Left renal pelvis (tissue), 4 donors: ENCODE measurements around the gene ENDOD1. TPM values are rescaled to one million over a fixed set of nuclear protein-coding genes. Genes with fewer than 3 reads are reported as not detected.
"Not testable (repeated sequence)": the region's sequence is repeated elsewhere in the genome, so short reads cannot be mapped to it uniquely, and the experiment has no call there.

ENCODE experiments used
- DNase-seq, 4 donors: peaks; one replicate each; pipeline ENCODE4 v3.0.0-alpha.2; 2013; ENCODE audit warnings: low read depth in 4 of 4, low spot score in 3 of 4
- polyA plus RNA-seq, 4 donors: library from polyadenylated mRNA; unstranded; fragments of 120-200 nt; gene quantifications; one replicate each; pipeline ENCODE4 v1.2.1, GENCODE V29; 2013; ENCODE audit not compliant: insufficient read length in 4 of 4

ENDOD1 gene
- polyA plus RNA-seq: 10 to 100 TPM; 14.8 to 22.8 (median 19.0) TPM

GRCh38 chr11:95089620-95090542, at the start of gene ENDOD1:
Gene ENDOD1 (plus strand): TSS chr11:95089846. CDS start chr11:95089928, 82 bp downstream.
- peak in 1 of 4 donors; percentile 70 for DNase-seq

GRCh38 chr11:95042239-95042638, 47.4 kb upstream of the ENDOD1 start:
- no peak for DNase-seq

GRCh38 chr11:95042906-95043305, 46.7 kb upstream of the ENDOD1 start:
- DNase-seq: no peak

- DNase-seq: no peak
These were observed 45.6 kb upstream of the ENDOD1 start for GRCh38 chr11:95044010-95044409.

- no peak for DNase-seq
These were observed 43.8 kb upstream of the ENDOD1 start for GRCh38 chr11:95045812-95046211.

- DNase-seq: not testable (repeated sequence)
These were observed 40.5 kb upstream of the ENDOD1 start, which contains the start of gene KDM4F for GRCh38 chr11:95049122-95049521. Gene KDM4F (plus strand): TSS chr11:95049422.

- no peak for DNase-seq
These were observed 38.9 kb upstream of the ENDOD1 start for GRCh38 chr11:95050595-95051202.

GRCh38 chr11:95054356-95054755, 35.3 kb upstream of the ENDOD1 start:
- no peak for DNase-seq

GRCh38 chr11:95055283-95055897, 34.3 kb upstream of the ENDOD1 start:
- no peak for DNase-seq

- no peak for DNase-seq
These were observed 31.7 kb upstream of the ENDOD1 start for GRCh38 chr11:95057959-95058358.

- DNase-seq: no peak
These were observed 31.0 kb upstream of the ENDOD1 start for GRCh38 chr11:95058621-95059020.

GRCh38 chr11:95059046-95059445, 30.6 kb upstream of the ENDOD1 start:
- no peak for DNase-seq

GRCh38 chr11:95065336-95065735, 24.3 kb upstream of the ENDOD1 start:
- DNase-seq: no peak

GRCh38 chr11:95066716-95067038, 23.0 kb upstream of the ENDOD1 start, which contains the start of gene SRSF8:
Gene SRSF8 (plus strand): TSS chr11:95066919. CDS start chr11:95067227, 308 bp downstream.
- DNase-seq: no peak

GRCh38 chr11:95067039-95067840, 22.4 kb upstream of the ENDOD1 start:
- DNase-seq: peak in 2 of 4 donors; percentile 58 to 69

- peak in 1 of 4 donors; percentile 52 for DNase-seq
These were observed 21.8 kb upstream of the ENDOD1 start for GRCh38 chr11:95067841-95068219.

- DNase-seq: peak in 3 of 4 donors; percentile 84 to 89 (median 87)
These were observed 21.1 kb upstream of the ENDOD1 start for GRCh38 chr11:95068549-95068948.

GRCh38 chr11:95070471-95070870, 19.2 kb upstream of the ENDOD1 start:
- no peak for DNase-seq

- no peak for DNase-seq
These were observed 16.7 kb upstream of the ENDOD1 start for GRCh38 chr11:95072948-95073347.

GRCh38 chr11:95074792-95075563, 14.7 kb upstream of the ENDOD1 start:
- DNase-seq: no peak
